Transverse colon (tissue), 4 donors: ENCODE measurements around the gene CXCL3.

Experiments
- CTCF ChIP-seq, 5 experiments: fragments of 200-600 bp in 3 of 5; fragments of 450-650 bp in 2 of 5; sonication (generic) in 3 of 5; IDR thresholded peaks; 1 replicate in 2 of 5; 2 replicates in 3 of 5; pipeline ENCODE4 v1.5.1; 2016 to 2017; ENCODE audit warnings: antibody characterized with exemption in 5 of 5, inconsistent platforms in 3 of 5, mild to moderate bottlenecking in 2 of 5, moderate library complexity in 1 of 5
- EP300 ChIP-seq: sonication (generic); formaldehyde crosslinking; IDR thresholded peaks from one replicate; pipeline ENCODE4 v1.6.1; 2017; ENCODE audit warnings: antibody characterized with exemption, low read depth
- POLR2A ChIP-seq: fragments of 450-650 bp; IDR thresholded peaks from one replicate; pipeline ENCODE4 v1.6.1; 2016; ENCODE audit warnings: antibody characterized with exemption, mild to moderate bottlenecking, moderate library complexity
- POLR2AphosphoS5 ChIP-seq, 3 donors: sonication (generic); formaldehyde crosslinking; IDR thresholded peaks; one replicate each; pipeline ENCODE4 v1.6.1; 2016; ENCODE audit warnings: antibody characterized with exemption in 3 of 3

- TF ChIP-seq POLR2AphosphoS5 (IDR thresholded peaks at IDR 0.05) (no peak), CTCF (IDR thresholded peaks at IDR 0.05) (no peak), POLR2A (no peak), EP300 (no peak)
Measured at GRCh38 chr4:74015126-74015780, 23.2 kb downstream of the CXCL3 start.
